ENCODE results near the gene TBKBP1.

DNA sequence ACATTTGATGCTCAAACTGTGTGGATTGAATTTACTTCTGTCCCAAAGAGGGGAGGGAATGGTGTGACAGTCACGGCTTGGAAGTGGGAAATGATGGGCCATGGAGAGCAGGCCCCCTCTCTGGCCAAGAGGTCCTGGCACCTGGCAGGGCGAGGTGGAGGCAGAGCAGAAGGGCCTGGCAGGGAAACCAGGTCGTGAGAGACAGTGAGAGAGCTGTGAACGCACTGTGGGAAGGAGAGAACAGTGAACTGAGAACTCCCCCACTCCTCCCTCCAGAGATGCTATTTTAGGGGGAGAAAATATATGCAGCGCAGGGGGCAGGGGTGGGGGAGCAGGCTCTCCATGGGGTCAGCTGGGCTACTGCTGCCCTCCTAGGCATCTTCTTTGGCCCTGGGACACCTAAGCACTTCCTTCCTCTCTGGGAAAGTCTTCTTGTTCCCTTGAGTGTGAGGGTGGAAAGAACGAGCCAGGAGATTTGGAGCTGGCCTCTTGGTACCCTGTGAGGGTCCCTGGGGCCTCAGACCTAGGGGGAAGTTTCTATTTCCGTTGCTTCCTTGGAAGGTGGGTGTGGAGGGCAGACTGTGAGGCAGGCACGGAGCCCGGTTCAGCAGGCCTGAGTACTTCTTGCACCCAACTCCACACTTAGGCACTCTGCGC, 21.8 kb downstream of the TBKBP1 start:
- TF ChIP-seq SPI1 (IDR thresholded peaks at IDR 0.05; ENCODE audit: low read depth, low read length): no peak
- no peak for TF ChIP-seq POLR2A (IDR thresholded peaks at IDR 0.05; ENCODE audit: low read depth, low read length)
